Measurements from ENCODE around the gene CEACAM8.
"Not testable (repeated sequence)": the region's sequence is repeated elsewhere in the genome, so short reads cannot be mapped to it uniquely, and the experiment has no call there.

Gene CEACAM8

DNA sequence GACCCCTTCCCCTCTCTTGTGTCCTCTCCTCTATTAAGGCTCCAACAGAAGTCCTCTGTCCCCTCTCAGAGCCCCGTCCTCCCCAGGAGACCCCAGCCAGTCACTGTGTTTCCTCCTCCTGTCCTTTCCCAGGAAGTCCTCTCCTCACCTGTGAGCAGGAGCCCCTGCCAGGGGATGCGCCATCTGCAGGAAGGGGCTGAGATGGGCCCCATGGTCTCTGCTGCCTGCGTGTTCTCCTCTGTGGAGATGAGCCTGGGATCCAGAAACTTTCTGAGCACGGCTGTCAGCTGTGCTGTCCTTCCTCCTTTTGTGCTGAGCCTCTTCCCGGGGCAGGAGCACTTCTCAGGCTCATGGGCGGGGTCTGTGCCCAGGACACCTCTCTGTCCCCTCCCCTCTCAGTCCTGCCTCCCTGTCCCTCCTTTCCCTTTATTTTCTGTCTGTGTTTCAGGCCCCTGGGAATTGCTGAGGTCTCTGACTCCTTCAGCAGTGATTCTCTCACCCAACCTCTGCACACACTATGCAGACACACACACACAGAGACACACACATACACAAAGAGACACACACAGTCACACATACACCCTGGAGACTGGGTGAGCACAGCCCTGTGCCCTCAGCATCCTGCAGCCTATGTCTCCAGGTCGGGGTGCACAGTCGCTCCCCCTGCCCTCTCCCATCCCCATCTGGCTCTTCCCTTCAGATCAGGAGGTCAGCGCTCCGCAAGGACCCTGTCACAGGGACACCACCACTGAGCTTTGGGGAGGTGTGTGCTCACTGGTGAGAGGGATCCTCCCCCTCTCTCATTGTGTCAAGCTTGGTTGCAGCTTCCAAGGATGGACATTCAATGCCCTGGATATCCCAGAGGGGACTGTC is at the start of gene CEACAM8:
Gene CEACAM8 (minus strand): TSS at position 308 of the 873 bp plus-strand sequence. CDS start 96 bp downstream, at position 212.
- no peak for DNase-seq (ENCODE audit: low spot score)

- not testable (repeated sequence) for DNase-seq (ENCODE audit: low spot score)
These were observed 44.8 kb upstream of the CEACAM8 start for GRCh38 chr19:42639324-42640092.

GRCh38 chr19:42635233-42635539 is 40.5 kb upstream of the CEACAM8 start:
- DNase-seq (ENCODE audit: low spot score), result no peak

- DNase-seq (ENCODE audit: low spot score), result no peak
These were observed 39.9 kb upstream of the CEACAM8 start for GRCh38 chr19:42634409-42635232.

- DNase-seq (ENCODE audit: low spot score), result no peak
These were observed 34.5 kb upstream of the CEACAM8 start for GRCh38 chr19:42629191-42629590.

- DNase-seq (ENCODE audit: low spot score), result no peak
These were observed 33.9 kb upstream of the CEACAM8 start for GRCh38 chr19:42628411-42629140.

- no peak for DNase-seq (ENCODE audit: low spot score)
These were observed 33.2 kb upstream of the CEACAM8 start for GRCh38 chr19:42627916-42628315.

- DNase-seq (ENCODE audit: low spot score), result no peak
These were observed 31.5 kb upstream of the CEACAM8 start for GRCh38 chr19:42626181-42626580.

DNA sequence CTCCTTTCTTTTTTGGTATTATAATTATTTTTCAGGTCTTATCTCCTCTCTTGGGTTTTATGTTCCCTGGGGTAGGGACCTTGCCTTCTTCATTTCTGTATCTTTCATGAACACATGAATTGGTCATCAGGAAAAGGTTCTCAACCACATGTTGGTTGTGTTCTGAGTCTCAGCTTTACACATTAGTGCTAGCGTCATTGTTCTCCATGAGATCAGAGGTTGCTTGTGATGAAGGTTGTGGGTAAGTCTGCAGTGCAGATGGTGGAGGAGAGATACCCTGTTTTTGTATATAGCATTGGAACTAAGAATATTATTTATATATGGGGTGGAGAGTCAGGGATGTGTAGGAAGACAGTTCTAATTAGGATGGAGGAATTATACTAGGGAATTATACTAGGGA is 24.5 kb upstream of the CEACAM8 start:
- no peak for DNase-seq (ENCODE audit: low spot score)

DNA sequence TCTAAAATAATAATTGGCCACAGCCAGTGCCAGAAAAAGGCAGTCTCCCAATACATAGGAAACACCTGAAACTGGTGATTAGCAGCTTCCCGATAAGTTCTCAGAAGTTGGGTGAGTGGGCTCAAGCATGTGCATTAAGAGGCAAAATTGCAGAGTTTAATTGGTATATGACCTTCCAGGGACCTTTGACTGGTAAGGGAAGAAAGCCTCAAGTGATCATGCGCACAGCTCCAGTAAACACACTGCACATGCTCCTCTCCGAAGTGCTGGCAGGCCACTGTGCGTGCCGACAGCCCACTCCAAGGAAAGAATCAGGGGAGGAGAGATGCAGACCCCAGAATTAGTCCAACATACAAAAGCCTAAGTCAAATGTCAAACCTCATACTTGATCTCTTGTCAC is 18.9 kb upstream of the CEACAM8 start:
- no peak for DNase-seq (ENCODE audit: low spot score)

DNA sequence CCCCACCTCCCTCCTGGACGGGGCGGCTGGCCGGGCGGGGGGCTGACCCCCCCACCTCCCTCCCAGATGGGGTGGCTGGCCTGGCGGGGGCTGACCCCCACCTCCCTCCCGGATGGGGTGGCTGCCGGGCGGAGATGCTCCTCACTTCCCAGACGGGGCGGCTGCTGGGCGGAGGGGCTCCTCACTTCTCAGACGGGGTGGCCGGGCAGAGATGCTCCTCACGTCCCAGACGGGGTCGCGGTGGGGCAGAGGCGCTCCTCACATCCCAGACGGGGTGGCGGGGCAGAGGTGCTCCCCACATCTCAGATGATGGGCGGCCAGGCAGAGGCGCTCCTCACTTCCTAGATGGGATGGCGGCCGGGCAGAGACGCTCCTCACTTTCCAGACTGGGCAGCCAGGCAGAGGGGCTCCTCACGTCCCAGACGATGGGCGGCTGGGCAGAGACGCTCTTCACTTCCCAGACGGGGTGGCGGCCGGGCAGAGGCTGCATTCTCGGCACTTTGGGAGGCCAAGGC is 15.7 kb upstream of the CEACAM8 start:
- DNase-seq (ENCODE audit: low spot score), result not testable (repeated sequence)

GRCh38 chr19:42606660-42607351 is 12.1 kb upstream of the CEACAM8 start:
- DNase-seq (ENCODE audit: low spot score), result no peak

DNA sequence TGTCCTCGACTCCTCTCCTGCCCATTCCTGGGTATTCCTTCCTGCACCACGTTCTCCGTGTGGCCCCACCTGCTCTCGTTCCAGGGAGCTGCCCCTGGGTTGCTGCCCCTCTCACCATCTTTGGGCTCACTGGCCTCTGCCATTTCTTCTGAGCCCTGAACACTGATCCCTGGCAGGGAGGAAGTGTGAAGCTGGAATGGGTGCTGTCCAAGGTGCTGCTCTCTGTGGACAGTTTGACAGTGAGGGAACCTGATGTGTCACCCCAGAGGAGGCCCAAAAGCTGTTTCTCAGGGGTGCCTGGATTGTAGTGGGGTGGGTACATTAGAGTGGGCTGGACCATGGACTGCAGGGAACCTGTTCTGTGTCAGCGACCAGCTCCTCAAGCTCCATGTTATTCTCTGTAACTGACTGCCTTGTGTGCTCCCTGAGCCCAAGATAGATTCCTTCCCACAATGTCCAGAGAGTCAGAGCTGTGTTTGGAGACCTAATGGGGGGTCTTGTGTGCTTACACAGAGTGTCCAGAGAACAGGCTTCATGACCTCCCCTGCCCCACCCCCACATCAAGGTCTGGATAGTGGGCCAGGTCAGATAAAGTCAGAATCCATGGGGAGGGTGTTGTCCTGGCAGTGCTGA is 7.2 kb upstream of the CEACAM8 start:
- DNase-seq (ENCODE audit: low spot score), result no peak

DNA sequence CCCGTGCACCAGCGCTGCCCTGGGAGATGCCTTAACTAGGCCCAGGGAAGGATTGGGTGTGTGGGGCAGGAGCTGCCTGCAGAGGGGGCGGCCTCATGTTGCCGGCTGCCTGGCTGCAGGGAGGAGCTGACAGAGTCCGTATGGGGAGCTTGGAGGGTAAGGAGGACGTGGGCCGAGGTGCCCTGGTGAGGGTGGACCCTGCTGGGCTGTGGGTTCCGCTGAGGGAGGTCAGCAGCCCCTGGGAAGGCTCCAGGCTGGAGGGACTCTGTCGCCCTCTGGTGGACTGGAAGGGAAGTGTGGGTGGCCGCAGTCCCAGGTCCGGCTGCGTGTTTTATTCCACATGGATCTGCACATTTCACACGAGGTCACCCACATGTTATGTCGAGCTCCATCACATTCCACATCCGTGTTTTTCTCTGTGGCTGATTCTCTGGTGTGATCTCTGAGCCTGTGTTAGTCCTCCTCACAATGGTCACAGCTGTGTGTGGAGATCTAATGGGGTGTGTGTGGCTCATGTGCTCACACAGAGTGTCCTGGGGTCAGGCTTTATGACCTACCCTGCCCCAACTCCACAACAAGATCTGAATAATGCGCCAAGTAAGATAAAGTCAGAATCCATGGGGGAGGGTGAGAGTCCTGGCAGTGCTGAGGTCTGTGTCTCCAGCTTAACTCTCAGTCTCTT is 1.8 kb upstream of the CEACAM8 start:
- peak; percentile 9 for DNase-seq (ENCODE audit: low spot score)

DNA sequence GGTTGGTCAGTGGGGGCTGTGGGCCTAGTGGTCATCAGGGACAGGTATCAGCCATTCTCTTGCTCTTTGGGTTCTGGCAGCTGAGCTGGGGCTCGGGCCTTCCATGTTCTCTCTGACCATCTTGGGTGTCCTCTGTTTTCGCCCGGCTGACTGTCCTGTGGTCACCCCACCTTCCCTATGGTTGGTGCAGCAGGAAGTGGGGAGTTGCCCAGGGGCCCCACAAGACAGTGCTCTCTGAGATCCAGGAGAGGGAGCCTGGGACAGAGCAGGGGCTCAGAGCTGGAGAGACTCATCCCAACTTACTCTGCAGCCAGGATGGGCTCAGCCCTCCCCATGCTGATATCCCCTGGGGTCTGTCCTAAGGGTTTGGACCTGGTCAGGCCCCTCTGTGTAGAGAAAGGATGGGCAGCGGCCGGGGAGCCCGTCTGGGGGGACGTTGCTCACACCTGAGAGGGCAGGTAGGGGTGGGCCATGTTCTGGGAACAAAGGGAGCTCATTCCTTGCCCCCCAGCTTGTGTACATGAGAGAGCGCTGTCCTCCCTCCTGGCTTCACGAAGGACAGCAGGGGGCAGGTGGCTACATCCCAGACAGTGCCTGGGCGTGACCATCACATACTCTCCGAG is 937 bp upstream of the CEACAM8 start:
- no peak for DNase-seq (ENCODE audit: low spot score)

- DNase-seq (ENCODE audit: low spot score), result no peak
These were observed 4.9 kb downstream of the CEACAM8 start for GRCh38 chr19:42589792-42590191.

- DNase-seq (ENCODE audit: low spot score), result no peak
These were observed 10.3 kb downstream of the CEACAM8 start for GRCh38 chr19:42584466-42584865.

DNA sequence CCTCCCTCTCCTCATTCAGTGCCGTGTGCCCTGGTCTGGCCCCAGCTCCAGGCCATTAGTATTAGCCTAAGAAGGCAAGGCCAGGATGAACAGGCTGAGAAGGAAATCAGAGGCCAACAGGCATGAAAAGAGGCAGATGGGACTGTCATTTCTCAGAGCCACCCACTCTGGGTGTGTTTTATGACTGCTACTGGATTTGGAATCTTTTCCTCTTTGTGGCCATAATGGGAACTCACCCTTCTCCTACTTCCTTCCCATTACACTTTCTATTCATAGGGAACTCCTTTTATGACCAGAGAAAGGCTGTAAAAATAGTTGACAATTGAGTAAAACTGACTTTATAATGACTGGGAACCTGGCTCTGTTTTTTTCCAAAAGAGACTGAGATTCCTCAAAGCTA is 17.7 kb downstream of the CEACAM8 start:
- no peak for DNase-seq (ENCODE audit: low spot score)

DNA sequence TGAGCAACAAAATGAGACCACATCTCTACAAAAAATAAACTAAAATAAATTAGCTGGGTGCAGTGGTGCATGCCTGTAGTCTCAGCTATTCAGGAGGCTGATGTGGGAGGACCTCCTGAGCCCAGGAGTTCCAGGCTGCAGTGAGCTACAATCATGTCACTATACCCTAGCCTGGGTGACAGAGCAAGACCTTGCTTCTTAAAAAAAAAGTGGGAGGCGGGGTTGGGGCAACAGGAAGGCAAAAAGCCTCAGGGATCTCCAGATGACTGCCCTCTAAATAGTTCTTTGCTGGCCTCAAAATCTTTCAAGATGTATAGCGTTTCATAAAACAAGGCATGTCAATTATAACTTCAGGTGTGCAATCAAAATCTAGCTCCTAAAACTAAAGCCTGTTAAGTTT is 18.5 kb downstream of the CEACAM8 start:
- no peak for DNase-seq (ENCODE audit: low spot score)

Data from CD4-positive, alpha-beta T cell treated with Interleukin-6 at 100 ng/mL for 8 hours (primary cell).